Glutamatergic neuron (in vitro differentiated cells): ENCODE data around the gene IGFALS. TPM values are rescaled to one million over a fixed set of nuclear protein-coding genes. Genes with fewer than 3 reads are reported as not detected.

Experiments used
- DNase-seq: peaks from one replicate; pipeline ENCODE4 v3.0.0; 2022
- H3K27ac Mint-ChIP-seq: one replicate; pipeline ENCODE4 v1.8.0; 2020; ENCODE audit warnings: mild to moderate bottlenecking, mixed read lengths, inconsistent platforms; ENCODE audit not compliant: unreplicated experiment
- H3K27me3 Mint-ChIP-seq: one replicate; pipeline ENCODE4 v1.8.0; 2020; ENCODE audit warnings: mild to moderate bottlenecking, moderate library complexity, mixed read lengths, inconsistent platforms; ENCODE audit not compliant: unreplicated experiment
- H3K36me3 Mint-ChIP-seq: one replicate; pipeline ENCODE4 v1.8.0; 2020; ENCODE audit warnings: mild to moderate bottlenecking, mixed read lengths, inconsistent platforms; ENCODE audit not compliant: unreplicated experiment
- H3K4me1 Mint-ChIP-seq: one replicate; pipeline ENCODE4 v1.8.0; 2020; ENCODE audit warnings: mild to moderate bottlenecking, low read depth, mixed read lengths, inconsistent platforms; ENCODE audit not compliant: unreplicated experiment
- H3K4me3 Mint-ChIP-seq: one replicate; pipeline ENCODE4 v1.8.0; 2020; ENCODE audit warnings: mild to moderate bottlenecking, mixed read lengths, inconsistent platforms; ENCODE audit not compliant: unreplicated experiment
- H3K9me3 Mint-ChIP-seq: one replicate; pipeline ENCODE4 v1.8.0; 2020; ENCODE audit warnings: mild to moderate bottlenecking, moderate library complexity, mixed read lengths, inconsistent platforms; ENCODE audit not compliant: unreplicated experiment
- CTCF ChIP-seq: fragments of 200-600 bp; sonication (generic); IDR thresholded peaks from one replicate; pipeline ENCODE4 v1.5.0; 2021; ENCODE audit not compliant: partially characterized antibody, unreplicated experiment
- total RNA-seq: library from RNA; stranded (reverse); fragmentation: NEBNext Ultra II Directional; extraction: Animal tissue kit (Norgen Biotek cat#: 25700); gene quantifications from one replicate; pipeline ENCODE4 v1.2.1, GENCODE V29; 2021; ENCODE audit not compliant: unreplicated experiment

Gene IGFALS
- total RNA-seq, 1 donor from 2014 or later = 0.39 TPM

GRCh38 chr16:1745181-1745899 is 48.2 kb downstream of the IGFALS start:
- TF ChIP-seq CTCF = no peak
- Mint-ChIP-seq H3K27ac (no peak overlapping the region), H3K36me3 (peaks cover 7% of the 10 kb centered on the region), H3K4me1 (no peaks in the 10 kb centered on the region), H3K27me3 (peaks cover 6% of the 10 kb centered on the region), H3K4me3 (no peak overlapping the region), H3K9me3 (peaks cover 9% of the 10 kb centered on the region)
- DNase-seq = no peak

- H3K4me1 Mint-ChIP-seq = no peaks in the 10 kb centered on the region
- H3K36me3 Mint-ChIP-seq = peaks cover 7% of the 10 kb centered on the region
- H3K27ac Mint-ChIP-seq = no peak overlapping the region
- H3K27me3 Mint-ChIP-seq = peaks cover 6% of the 10 kb centered on the region
- peak; percentile 21 for DNase-seq
- peaks cover 9% of the 10 kb centered on the region for H3K9me3 Mint-ChIP-seq
- H3K4me3 Mint-ChIP-seq = no peak overlapping the region
- no peak for TF ChIP-seq CTCF
These were observed 49.1 kb downstream of the IGFALS start for GRCh38 chr16:1744338-1744840.

- Mint-ChIP-seq H3K36me3 (peaks cover 7% of the 10 kb centered on the region), H3K27me3 (peaks cover 6% of the 10 kb centered on the region), H3K4me3 (no peak overlapping the region), H3K27ac (no peak overlapping the region), H3K9me3 (peaks cover 6% of the 10 kb centered on the region), H3K4me1 (no peaks in the 10 kb centered on the region)
- TF ChIP-seq CTCF = no peak
- peak; percentile 16 for DNase-seq
These were observed 49.8 kb downstream of the IGFALS start for GRCh38 chr16:1743376-1744337.

GRCh38 chr16:1741553-1742165 is 51.8 kb downstream of the IGFALS start:
- peaks cover 3% of the 10 kb centered on the region for H3K9me3 Mint-ChIP-seq
- peaks cover 7% of the 10 kb centered on the region for H3K36me3 Mint-ChIP-seq
- peak overlapping the region; percentile 52 for H3K27ac Mint-ChIP-seq
- no peak for TF ChIP-seq CTCF
- H3K4me1 Mint-ChIP-seq = no peaks in the 10 kb centered on the region
- H3K27me3 Mint-ChIP-seq = peaks cover 6% of the 10 kb centered on the region
- DNase-seq = peak; percentile 12
- peak overlapping the region; percentile 56 for H3K4me3 Mint-ChIP-seq
